Naive thymus-derived CD8-positive, alpha-beta T cell (primary cell): Measurements from ENCODE around the gene CHIC2. TPM values are rescaled to one million over a fixed set of nuclear protein-coding genes. Genes with fewer than 3 reads are reported as not detected.

Source experiments
- polyA plus RNA-seq, 3 donors: library from polyadenylated mRNA; unstranded; fragments of 300-500 nt; fragmentation: Illumina TruSeq; gene quantifications; one replicate each; pipeline ENCODE4 v1.2.3, GENCODE V29; 2021
- total RNA-seq, 8 experiments: library from RNA in 2 of 8; stranded (reverse) in 2 of 8; gene quantifications; one replicate each; pipeline ENCODE4 v1.2.3 and lab custom pipeline; 2021 to 2026

CHIC2 gene
- total and polyA plus RNA-seq, 5 experiments from 2014 or later = 49.4 to 70.5 (median 51.7) TPM

Other genes starting within 250 kb of the CHIC2 start
- not detected for gene GSX2, start 35.6 kb upstream of the CHIC2 start, total RNA-seq
- not detected for gene GSX2, start 35.6 kb upstream of the CHIC2 start, polyA plus RNA-seq
- gene PDGFRA, start 164.7 kb upstream of the CHIC2 start, total RNA-seq = not detected
- not detected for gene PDGFRA, start 164.7 kb upstream of the CHIC2 start, polyA plus RNA-seq